GM18867 (cell line): ENCODE results near the gene ITPRIPL1.

Experiments used
- ATAC-seq: cut with Tn5 transposase; IDR thresholded peaks from one replicate; pipeline ENCODE4 v1.9.1; 2021; ENCODE audit warnings: mild to moderate bottlenecking, moderate library complexity; ENCODE audit not compliant: unreplicated experiment

Gene ITPRIPL1

GRCh38 chr2:96320728-96321622, 4.1 kb upstream of the ITPRIPL1 start:
- peak; percentile 29 for ATAC-seq

GRCh38 chr2:96323849-96324248, 1.3 kb upstream of the ITPRIPL1 start:
- no peak for ATAC-seq

DNA sequence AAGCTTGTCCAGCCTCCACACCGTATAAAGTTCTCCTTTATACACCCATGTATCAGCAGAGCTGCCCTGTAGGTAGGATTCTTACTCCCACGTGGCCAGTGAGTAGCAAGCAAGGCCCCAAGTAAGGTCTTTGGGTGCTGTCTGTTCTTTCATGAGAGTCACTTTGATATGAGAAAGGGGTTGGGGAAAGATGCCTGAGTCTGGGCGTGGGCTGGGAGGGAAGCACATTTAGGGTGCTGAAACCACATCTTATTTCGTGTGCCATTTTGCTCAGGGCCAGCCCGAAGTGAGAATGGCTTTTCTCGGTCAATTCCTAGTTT, 436 bp upstream of the ITPRIPL1 start:
- ATAC-seq, result no peak

- ATAC-seq, result no peak
Measured at GRCh38 chr2:96325884-96326255, 753 bp downstream of the ITPRIPL1 start.

- no peak for ATAC-seq
Measured at GRCh38 chr2:96326564-96326963, 1.4 kb downstream of the ITPRIPL1 start.

- no peak for ATAC-seq
Measured at GRCh38 chr2:96326990-96327820, 2.1 kb downstream of the ITPRIPL1 start.

GRCh38 chr2:96329456-96329855, 4.3 kb downstream of the ITPRIPL1 start:
- no peak for ATAC-seq

GRCh38 chr2:96329874-96330273, 4.8 kb downstream of the ITPRIPL1 start:
- ATAC-seq, result no peak

GRCh38 chr2:96330407-96330806, 5.3 kb downstream of the ITPRIPL1 start:
- ATAC-seq, result no peak

DNA sequence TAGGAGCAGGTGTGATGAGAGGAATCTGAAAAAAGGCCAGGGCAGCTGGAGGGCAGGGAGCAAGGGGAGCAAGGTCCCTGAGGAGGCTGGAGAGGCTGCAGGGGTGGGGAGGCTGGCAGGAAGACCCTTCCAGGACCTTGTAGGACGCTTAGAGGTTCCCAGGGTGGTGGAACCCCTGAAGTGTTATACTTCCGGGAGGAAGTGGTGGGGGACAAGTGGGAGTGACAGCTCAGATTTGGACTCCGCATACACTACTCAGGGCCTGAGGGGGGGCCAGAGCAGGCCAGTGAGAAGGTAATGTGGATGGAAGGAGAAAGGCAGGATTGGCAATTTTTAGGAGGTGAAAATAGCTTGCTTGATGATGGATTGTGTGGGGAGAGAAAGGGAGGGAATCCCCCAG, 8.6 kb downstream of the ITPRIPL1 start:
- no peak for ATAC-seq

- ATAC-seq, result no peak
Measured at GRCh38 chr2:96336104-96336775, 11.1 kb downstream of the ITPRIPL1 start.

GRCh38 chr2:96336873-96337272, 11.8 kb downstream of the ITPRIPL1 start:
- ATAC-seq, result no peak

- ATAC-seq, result no peak
Measured at GRCh38 chr2:96340493-96341414, 15.6 kb downstream of the ITPRIPL1 start.

DNA sequence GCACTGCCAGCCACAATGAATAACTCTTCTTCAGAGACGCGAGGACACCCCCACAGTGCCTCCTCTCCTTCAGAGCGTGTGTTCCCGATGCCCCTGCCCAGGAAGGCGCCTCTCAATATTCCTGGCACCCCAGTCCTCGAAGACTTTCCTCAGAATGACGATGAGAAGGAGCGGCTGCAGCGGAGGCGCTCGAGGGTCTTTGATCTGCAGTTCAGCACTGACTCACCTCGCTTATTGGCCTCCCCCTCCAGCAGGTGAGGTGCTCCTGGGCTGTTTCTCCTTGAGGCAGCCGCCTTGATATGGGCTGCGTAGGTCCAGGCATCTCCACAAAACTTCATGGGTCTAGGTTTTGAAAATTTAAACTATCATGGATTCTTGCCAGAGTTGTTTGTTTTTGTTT, 16.5 kb downstream of the ITPRIPL1 start:
- ATAC-seq, result no peak

- no peak for ATAC-seq
Measured at GRCh38 chr2:96342085-96342484, 17.0 kb downstream of the ITPRIPL1 start.

GRCh38 chr2:96344011-96344410, 18.9 kb downstream of the ITPRIPL1 start:
- ATAC-seq, result peak; percentile 85

DNA sequence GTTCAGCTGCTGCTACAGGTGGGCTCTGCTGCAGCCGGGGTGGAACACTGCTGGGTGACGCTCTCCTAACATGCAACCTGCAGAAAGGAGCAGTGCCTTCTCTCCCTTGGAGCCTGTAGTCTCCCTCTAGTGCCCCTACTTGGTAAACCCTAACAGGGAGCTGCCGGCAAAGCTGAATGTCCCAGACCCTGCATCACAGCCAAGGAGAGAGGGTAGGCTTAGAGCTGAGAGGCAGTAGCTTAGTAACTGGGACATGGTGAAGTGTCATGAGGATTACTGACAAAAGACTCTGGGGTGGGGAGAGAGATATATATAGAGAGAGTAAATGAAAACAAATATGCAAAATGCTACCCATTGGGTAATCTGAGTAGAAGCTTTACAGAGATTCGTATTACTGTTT, 20.3 kb downstream of the ITPRIPL1 start:
- ATAC-seq, result no peak

DNA sequence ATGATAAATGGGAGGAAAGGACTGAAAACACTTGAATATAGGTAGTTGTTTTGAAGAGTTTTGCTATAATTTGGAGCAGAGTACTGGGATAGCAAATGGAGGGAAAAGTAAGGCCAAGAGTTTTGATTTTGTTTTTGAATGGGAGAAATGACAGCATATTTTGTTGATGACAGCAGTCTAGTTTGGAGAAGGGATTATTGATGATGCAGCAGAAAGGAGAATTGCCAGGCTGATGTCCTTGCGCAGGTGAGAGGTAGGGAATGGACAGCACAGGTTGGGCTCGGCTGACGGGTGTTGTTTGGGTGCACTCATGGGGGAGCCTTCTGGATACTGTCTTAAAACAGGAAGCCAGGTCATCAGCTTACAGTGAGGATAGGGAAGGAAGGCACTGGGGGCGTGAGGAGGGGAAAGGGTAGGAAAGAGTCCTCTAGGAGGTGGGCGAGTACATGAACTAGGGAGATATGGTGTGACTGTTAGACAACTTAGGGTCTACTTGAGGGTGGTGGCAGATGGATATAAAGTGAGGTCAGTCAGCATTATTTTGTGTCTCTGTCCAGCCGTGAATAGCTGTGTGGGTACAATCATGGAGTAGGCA, 20.8 kb downstream of the ITPRIPL1 start:
- ATAC-seq, result no peak

- ATAC-seq, result no peak
Measured at GRCh38 chr2:96347395-96347794, 22.3 kb downstream of the ITPRIPL1 start.

- no peak for ATAC-seq
Measured at GRCh38 chr2:96353032-96353561, 28.0 kb downstream of the ITPRIPL1 start.
